ENCODE measurements around the gene LDB2.
"Not testable (repeated sequence)": the region's sequence is repeated elsewhere in the genome, so short reads cannot be mapped to it uniquely, and the experiment has no call there.

Gene LDB2

GRCh38 chr4:16544869-16545268 lies 353.6 kb downstream of the LDB2 start:
- no peak for DNase-seq (ENCODE audit: low read depth in 2 of 2)

GRCh38 chr4:16544251-16544721 lies 354.2 kb downstream of the LDB2 start:
- DNase-seq (ENCODE audit: low read depth in 2 of 2): no peak

GRCh38 chr4:16537926-16538325 lies 360.5 kb downstream of the LDB2 start:
- DNase-seq (ENCODE audit: low read depth in 2 of 2): no peak

GRCh38 chr4:16532240-16532970 lies 366.0 kb downstream of the LDB2 start:
- DNase-seq (ENCODE audit: low read depth in 2 of 2): no peak

- no peak for DNase-seq (ENCODE audit: low read depth in 2 of 2)
Measured at GRCh38 chr4:16530688-16531635, 367.5 kb downstream of the LDB2 start.

GRCh38 chr4:16524911-16525554 lies 373.4 kb downstream of the LDB2 start:
- no peak for DNase-seq (ENCODE audit: low read depth in 2 of 2)

GRCh38 chr4:16524406-16524805 lies 374.0 kb downstream of the LDB2 start:
- no peak for DNase-seq (ENCODE audit: low read depth in 2 of 2)

- not testable (repeated sequence) for DNase-seq (ENCODE audit: low read depth in 2 of 2)
Measured at GRCh38 chr4:16523526-16523925, 374.9 kb downstream of the LDB2 start.

- no peak for DNase-seq (ENCODE audit: low read depth in 2 of 2)
Measured at GRCh38 chr4:16521156-16521915, 377.1 kb downstream of the LDB2 start.

- no peak for DNase-seq (ENCODE audit: low read depth in 2 of 2)
Measured at GRCh38 chr4:16516796-16517439, 381.5 kb downstream of the LDB2 start.

GRCh38 chr4:16513876-16514275 lies 384.6 kb downstream of the LDB2 start:
- no peak for DNase-seq (ENCODE audit: low read depth in 2 of 2)

GRCh38 chr4:16508968-16509367 lies 389.5 kb downstream of the LDB2 start:
- no peak for DNase-seq (ENCODE audit: low read depth in 2 of 2)

GRCh38 chr4:16505726-16506125 lies 392.7 kb downstream of the LDB2 start:
- DNase-seq (ENCODE audit: low read depth in 2 of 2): no peak

GRCh38 chr4:16505267-16505666 lies 393.2 kb downstream of the LDB2 start:
- no peak for DNase-seq (ENCODE audit: low read depth in 2 of 2)

- DNase-seq (ENCODE audit: low read depth in 2 of 2): no peak
Measured at GRCh38 chr4:16503421-16504100, 394.9 kb downstream of the LDB2 start.

GRCh38 chr4:16498978-16499377 lies 399.5 kb downstream of the LDB2 start:
- no peak for DNase-seq (ENCODE audit: low read depth in 2 of 2)

GRCh38 chr4:16496501-16496900 lies 401.9 kb downstream of the LDB2 start:
- DNase-seq (ENCODE audit: low read depth in 2 of 2): no peak

GRCh38 chr4:16492872-16493271 lies 405.6 kb downstream of the LDB2 start:
- DNase-seq (ENCODE audit: low read depth in 2 of 2): no peak

GRCh38 chr4:16489226-16489625 lies 409.2 kb downstream of the LDB2 start:
- DNase-seq (ENCODE audit: low read depth in 2 of 2): no peak

GRCh38 chr4:16488084-16488483 lies 410.4 kb downstream of the LDB2 start:
- no peak for DNase-seq (ENCODE audit: low read depth in 2 of 2)
